IPS-18a (cell line): Measurements from ENCODE around the gene MAOB.

ENCODE experiments used
- H3K27ac ChIP-seq: one replicate; pipeline ENCODE4 v1.5.1; 2013; ENCODE audit warnings: low read length
- H3K27me3 ChIP-seq: one replicate; pipeline ENCODE4 v1.6.1; 2013; ENCODE audit warnings: mild to moderate bottlenecking, low read length; ENCODE audit not compliant: control insufficient read depth, insufficient read depth
- H3K36me3 ChIP-seq: one replicate; pipeline ENCODE4 v1.6.1; 2013; ENCODE audit warnings: low read depth, low read length; ENCODE audit not compliant: control insufficient read depth
- H3K4me1 ChIP-seq: one replicate; pipeline ENCODE4 v1.6.1; 2013; ENCODE audit warnings: low read depth, low read length; ENCODE audit not compliant: control insufficient read depth
- H3K4me3 ChIP-seq: one replicate; pipeline ENCODE4 v1.5.1; 2013; ENCODE audit warnings: low read length
- H3K9ac ChIP-seq: one replicate; pipeline ENCODE4 v1.6.1; 2013; ENCODE audit warnings: mild to moderate bottlenecking, low read length, moderate library complexity
- H3K9me3 ChIP-seq: one replicate; pipeline ENCODE4 v1.6.1; 2013; ENCODE audit warnings: low read depth, low read length; ENCODE audit not compliant: control insufficient read depth

The MAOB gene

GRCh38 chrX:43815209-43815608 is 67.0 kb downstream of the MAOB start:
- Histone ChIP-seq H3K4me3 (no peak overlapping the region), H3K9me3 (peaks cover 21% of the 10 kb centered on the region), H3K4me1 (no peaks in the 10 kb centered on the region), H3K9ac (no peak overlapping the region), H3K27ac (no peak overlapping the region), H3K36me3 (no peaks in the 10 kb centered on the region), H3K27me3 (no peaks in the 10 kb centered on the region)

GRCh38 chrX:43813898-43814297 is 68.4 kb downstream of the MAOB start:
- no peaks in the 10 kb centered on the region for H3K4me1 ChIP-seq
- no peak overlapping the region for H3K27ac ChIP-seq
- peaks cover 20% of the 10 kb centered on the region for H3K9me3 ChIP-seq

GRCh38 chrX:43813319-43813718 is 68.9 kb downstream of the MAOB start:
- no peaks in the 10 kb centered on the region for H3K27me3 ChIP-seq
- H3K36me3 ChIP-seq: no peaks in the 10 kb centered on the region
- H3K4me1 ChIP-seq: no peaks in the 10 kb centered on the region
- H3K9ac ChIP-seq: no peak overlapping the region
- H3K27ac ChIP-seq: no peak overlapping the region
- H3K9me3 ChIP-seq: peaks cover 14% of the 10 kb centered on the region
- no peak overlapping the region for H3K4me3 ChIP-seq

More at GRCh38 chrX:43813898-43814297, 68.4 kb downstream of the MAOB start:
- Histone ChIP-seq H3K4me3 (no peak overlapping the region), H3K9ac (no peak overlapping the region), H3K36me3 (no peaks in the 10 kb centered on the region), H3K27me3 (no peaks in the 10 kb centered on the region)

GRCh38 chrX:43809463-43809862 is 72.8 kb downstream of the MAOB start:
- Histone ChIP-seq H3K36me3 (no peaks in the 10 kb centered on the region), H3K27me3 (no peaks in the 10 kb centered on the region), H3K27ac (no peak overlapping the region), H3K4me1 (no peaks in the 10 kb centered on the region), H3K9ac (no peak overlapping the region), H3K4me3 (no peak overlapping the region), H3K9me3 (peaks cover 8% of the 10 kb centered on the region)

GRCh38 chrX:43808231-43808630 is 74.0 kb downstream of the MAOB start:
- Histone ChIP-seq H3K9ac (no peak overlapping the region), H3K4me1 (no peaks in the 10 kb centered on the region), H3K36me3 (no peaks in the 10 kb centered on the region), H3K4me3 (no peak overlapping the region), H3K27ac (no peak overlapping the region), H3K27me3 (no peaks in the 10 kb centered on the region), H3K9me3 (peaks cover 8% of the 10 kb centered on the region)

- Histone ChIP-seq H3K36me3 (no peaks in the 10 kb centered on the region), H3K4me3 (no peak overlapping the region), H3K9me3 (peaks cover 7% of the 10 kb centered on the region), H3K27me3 (no peaks in the 10 kb centered on the region), H3K9ac (no peak overlapping the region), H3K27ac (no peak overlapping the region), H3K4me1 (no peaks in the 10 kb centered on the region)
Measured at GRCh38 chrX:43805579-43805978, 76.7 kb downstream of the MAOB start.

GRCh38 chrX:43804021-43804420 is 78.2 kb downstream of the MAOB start:
- peaks cover 7% of the 10 kb centered on the region for H3K9me3 ChIP-seq
- H3K4me3 ChIP-seq: no peak overlapping the region
- no peaks in the 10 kb centered on the region for H3K27me3 ChIP-seq
- no peak overlapping the region for H3K27ac ChIP-seq
- no peak overlapping the region for H3K9ac ChIP-seq
- no peaks in the 10 kb centered on the region for H3K36me3 ChIP-seq
- no peaks in the 10 kb centered on the region for H3K4me1 ChIP-seq

- no peaks in the 10 kb centered on the region for H3K36me3 ChIP-seq
- no peak overlapping the region for H3K9ac ChIP-seq
- no peak overlapping the region for H3K4me3 ChIP-seq
- no peak overlapping the region for H3K27ac ChIP-seq
- H3K4me1 ChIP-seq: no peaks in the 10 kb centered on the region
- no peaks in the 10 kb centered on the region for H3K27me3 ChIP-seq
- H3K9me3 ChIP-seq: peaks cover 9% of the 10 kb centered on the region
Measured at GRCh38 chrX:43785930-43786591, 96.2 kb downstream of the MAOB start.

GRCh38 chrX:43758044-43758443 is 124.2 kb downstream of the MAOB start:
- Histone ChIP-seq H3K9ac (no peak overlapping the region), H3K4me1 (no peaks in the 10 kb centered on the region), H3K4me3 (no peak overlapping the region), H3K27ac (no peak overlapping the region), H3K27me3 (no peaks in the 10 kb centered on the region), H3K36me3 (no peaks in the 10 kb centered on the region), H3K9me3 (peaks cover 10% of the 10 kb centered on the region)

GRCh38 chrX:43756076-43756475 is 126.2 kb downstream of the MAOB start:
- Histone ChIP-seq H3K27ac (no peak overlapping the region), H3K36me3 (no peaks in the 10 kb centered on the region), H3K4me3 (no peak overlapping the region), H3K9me3 (peaks cover 6% of the 10 kb centered on the region), H3K9ac (no peak overlapping the region), H3K4me1 (no peaks in the 10 kb centered on the region), H3K27me3 (no peaks in the 10 kb centered on the region)

GRCh38 chrX:43753637-43754036 is 128.6 kb downstream of the MAOB start:
- H3K27me3 ChIP-seq: no peaks in the 10 kb centered on the region
- H3K36me3 ChIP-seq: no peaks in the 10 kb centered on the region
- H3K9me3 ChIP-seq: peaks cover 6% of the 10 kb centered on the region
- H3K27ac ChIP-seq: no peak overlapping the region
- no peak overlapping the region for H3K4me3 ChIP-seq
- no peaks in the 10 kb centered on the region for H3K4me1 ChIP-seq
- H3K9ac ChIP-seq: no peak overlapping the region

GRCh38 chrX:43750248-43750676 is 132.0 kb downstream of the MAOB start:
- Histone ChIP-seq H3K9ac (no peak overlapping the region), H3K27ac (no peak overlapping the region), H3K4me3 (no peak overlapping the region), H3K27me3 (no peaks in the 10 kb centered on the region), H3K9me3 (no peaks in the 10 kb centered on the region), H3K4me1 (no peaks in the 10 kb centered on the region), H3K36me3 (no peaks in the 10 kb centered on the region)
